Neural progenitor cell (in vitro differentiated cells): ENCODE data around the gene RUNX3.

Experiments used
- EZH2 ChIP-seq: fragments of 200-600 bp; sonication (generic); IDR thresholded peaks from 2 replicates; pipeline ENCODE4 v1.6.1; 2017; ENCODE audit warnings: antibody characterized with exemption, mild to moderate bottlenecking, moderate library complexity
- EZH2phosphoT487 ChIP-seq: fragments of 200-600 bp; sonication (generic); IDR thresholded peaks from 2 replicates; pipeline ENCODE4 v1.6.1; 2017; ENCODE audit warnings: antibody characterized with exemption
- TF ChIP-seq, protein P1 (sequence below): fragments of 200-600 bp; sonication (generic); IDR thresholded peaks from 2 replicates; pipeline ENCODE4 v1.5.1; 2017; ENCODE audit warnings: antibody characterized with exemption, mild to moderate bottlenecking

DNA sequence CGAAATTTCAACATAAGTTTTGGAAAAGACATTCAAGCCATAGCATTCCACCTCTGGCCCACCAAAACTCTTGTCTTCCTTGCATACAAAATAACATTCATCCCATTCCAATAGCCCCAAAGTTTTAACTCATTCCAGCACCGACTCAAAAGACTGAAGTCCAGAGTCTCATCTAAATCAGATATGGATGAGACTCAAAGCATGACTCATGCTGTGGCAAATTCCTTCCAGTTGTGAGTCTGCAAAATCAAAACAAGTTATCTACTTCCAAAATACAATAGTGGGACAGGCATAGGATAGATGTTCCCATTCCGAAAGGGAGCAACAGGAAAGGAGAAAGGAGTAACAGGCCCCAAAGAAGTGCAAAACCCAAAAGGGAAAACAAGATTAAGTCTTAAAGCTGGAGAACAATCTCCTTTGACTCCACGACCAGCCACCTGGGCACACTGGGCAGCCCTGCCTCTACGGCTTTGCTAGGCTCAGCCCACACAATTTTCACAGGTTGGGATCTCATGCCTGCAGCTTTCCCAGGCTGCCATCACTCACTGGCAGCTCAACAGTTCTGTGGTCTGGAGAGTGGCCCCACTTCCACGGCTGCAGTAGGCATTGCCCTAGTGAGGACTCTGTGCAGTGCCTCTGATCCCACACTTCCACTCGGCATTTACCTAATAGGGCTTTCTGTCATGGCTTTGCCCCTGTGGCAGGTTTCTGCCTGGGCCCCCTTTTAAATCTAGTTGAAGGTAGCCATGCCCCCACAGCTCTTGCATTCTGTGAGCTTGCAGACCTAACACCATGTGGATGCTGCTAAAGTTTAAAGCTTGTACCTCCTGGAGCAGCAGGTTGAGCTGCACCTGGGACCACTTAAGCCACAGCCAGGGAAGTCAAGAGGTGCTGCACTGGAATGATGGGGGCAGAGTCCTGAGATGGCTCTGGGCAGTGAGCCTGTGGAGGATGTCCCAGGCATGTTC is 51.0 kb downstream of the RUNX3 start:
- TF ChIP-seq, protein P1, sequence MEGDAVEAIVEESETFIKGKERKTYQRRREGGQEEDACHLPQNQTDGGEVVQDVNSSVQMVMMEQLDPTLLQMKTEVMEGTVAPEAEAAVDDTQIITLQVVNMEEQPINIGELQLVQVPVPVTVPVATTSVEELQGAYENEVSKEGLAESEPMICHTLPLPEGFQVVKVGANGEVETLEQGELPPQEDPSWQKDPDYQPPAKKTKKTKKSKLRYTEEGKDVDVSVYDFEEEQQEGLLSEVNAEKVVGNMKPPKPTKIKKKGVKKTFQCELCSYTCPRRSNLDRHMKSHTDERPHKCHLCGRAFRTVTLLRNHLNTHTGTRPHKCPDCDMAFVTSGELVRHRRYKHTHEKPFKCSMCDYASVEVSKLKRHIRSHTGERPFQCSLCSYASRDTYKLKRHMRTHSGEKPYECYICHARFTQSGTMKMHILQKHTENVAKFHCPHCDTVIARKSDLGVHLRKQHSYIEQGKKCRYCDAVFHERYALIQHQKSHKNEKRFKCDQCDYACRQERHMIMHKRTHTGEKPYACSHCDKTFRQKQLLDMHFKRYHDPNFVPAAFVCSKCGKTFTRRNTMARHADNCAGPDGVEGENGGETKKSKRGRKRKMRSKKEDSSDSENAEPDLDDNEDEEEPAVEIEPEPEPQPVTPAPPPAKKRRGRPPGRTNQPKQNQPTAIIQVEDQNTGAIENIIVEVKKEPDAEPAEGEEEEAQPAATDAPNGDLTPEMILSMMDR: no peak
- no peak for TF ChIP-seq EZH2
- no peak for TF ChIP-seq EZH2phosphoT487
